NCI-H82 (cell line): ENCODE data around the gene ARHGAP15.
A peak's percentile ranks its signal among the peaks of the same experiment; 100 is the strongest.

Experiments
- DNase-seq: peaks from one replicate; lab custom pipeline; 2025; lab: John Stamatoyannopoulos, UW

ARHGAP15 gene

GRCh38 chr2:143582046-143582747, 453.0 kb downstream of the ARHGAP15 start:
- peak; percentile 12 for DNase-seq

DNA sequence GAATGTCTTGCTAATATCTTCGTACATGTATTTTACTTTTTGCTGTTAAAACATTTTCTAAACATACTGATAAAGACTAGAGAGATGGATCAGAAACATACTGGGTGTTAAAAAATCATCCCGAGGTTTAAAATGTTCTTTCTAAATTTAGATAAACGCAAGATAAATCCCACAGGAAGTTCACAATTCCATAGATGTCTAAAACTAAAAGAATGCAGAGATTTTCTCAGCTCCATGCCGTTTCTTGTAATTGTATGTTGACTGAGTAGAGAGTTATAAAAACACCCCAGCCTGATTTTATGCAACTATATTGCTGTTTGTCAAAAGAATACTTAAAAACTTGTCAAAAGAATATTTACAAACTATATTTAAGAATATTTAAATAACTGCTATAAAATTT, 455.7 kb downstream of the ARHGAP15 start:
- DNase-seq: no peak

DNA sequence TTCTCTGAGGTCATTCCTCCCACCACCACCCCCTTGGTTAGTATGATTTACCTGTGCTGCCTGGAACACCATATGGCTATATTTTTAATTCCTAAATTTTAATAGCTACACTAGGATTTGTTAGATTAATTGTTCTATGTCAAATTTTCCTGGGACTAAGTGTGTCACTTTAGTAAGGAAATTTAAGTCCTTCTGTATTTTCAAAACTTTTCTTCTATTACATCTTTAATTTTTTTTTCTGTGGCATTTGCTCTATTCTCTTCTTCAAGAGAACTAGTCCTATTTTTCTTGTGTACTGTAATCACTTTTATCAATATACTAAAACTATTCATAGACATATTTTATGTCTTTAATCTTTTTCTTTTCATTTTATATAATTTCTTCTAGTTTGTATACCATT, 456.9 kb downstream of the ARHGAP15 start:
- no peak for DNase-seq

DNA sequence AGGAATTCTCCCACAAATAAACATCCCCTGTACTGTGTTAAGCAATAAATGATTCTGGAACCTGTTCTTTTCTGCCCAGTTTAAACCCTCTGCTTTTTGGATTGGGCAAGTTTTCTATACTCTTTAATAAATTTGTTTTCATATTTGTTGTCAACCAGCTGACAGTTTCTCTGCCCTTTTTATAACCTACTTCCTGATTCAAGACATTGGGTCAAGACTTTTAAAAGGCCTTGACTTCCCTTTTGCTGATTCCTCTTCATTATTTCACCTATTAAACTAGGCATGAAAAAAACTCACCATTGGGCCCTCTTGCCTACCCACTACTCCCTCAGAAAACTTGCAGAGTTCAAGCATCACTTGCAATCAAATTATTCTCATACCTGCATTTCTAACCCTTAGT, 459.5 kb downstream of the ARHGAP15 start:
- DNase-seq: no peak

GRCh38 chr2:143594161-143594560, 464.9 kb downstream of the ARHGAP15 start:
- no peak for DNase-seq

DNA sequence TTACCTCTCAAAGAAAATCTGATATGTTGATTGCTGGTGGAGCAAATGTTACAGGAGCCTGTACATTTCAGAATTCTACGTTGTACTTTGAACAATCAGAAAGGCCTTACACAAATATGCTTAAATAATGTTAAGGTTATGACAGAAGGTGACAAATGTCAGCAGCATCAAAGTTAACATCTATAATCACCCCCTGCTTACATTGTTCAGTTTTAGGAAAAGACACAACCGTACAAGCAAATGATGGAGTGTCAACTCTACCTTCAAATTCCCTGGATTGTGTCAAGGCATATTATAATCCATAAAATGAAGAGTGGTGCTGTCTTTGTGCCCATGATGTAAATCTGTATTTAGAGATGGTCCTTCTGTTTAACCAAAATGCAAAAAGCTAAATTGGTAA, 465.5 kb downstream of the ARHGAP15 start:
- no peak for DNase-seq

DNA sequence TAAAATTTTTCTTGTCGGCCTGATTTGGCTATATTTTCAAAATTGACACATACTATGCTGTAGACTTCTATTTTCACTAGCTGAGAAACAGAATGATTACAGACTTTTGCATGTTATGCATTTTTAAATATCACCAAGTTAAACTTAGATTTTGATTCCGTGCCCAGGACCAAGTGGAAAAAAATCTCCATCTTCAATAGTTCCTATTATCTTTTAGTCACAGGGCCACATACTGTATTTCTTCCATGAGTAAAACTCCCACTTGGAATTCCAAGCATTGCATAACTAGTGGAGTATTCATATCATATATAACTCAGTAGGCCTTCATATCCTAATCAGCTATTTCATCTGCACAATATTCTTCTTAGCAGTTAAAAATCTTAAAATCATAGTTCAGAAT, 470.9 kb downstream of the ARHGAP15 start:
- no peak for DNase-seq

DNA sequence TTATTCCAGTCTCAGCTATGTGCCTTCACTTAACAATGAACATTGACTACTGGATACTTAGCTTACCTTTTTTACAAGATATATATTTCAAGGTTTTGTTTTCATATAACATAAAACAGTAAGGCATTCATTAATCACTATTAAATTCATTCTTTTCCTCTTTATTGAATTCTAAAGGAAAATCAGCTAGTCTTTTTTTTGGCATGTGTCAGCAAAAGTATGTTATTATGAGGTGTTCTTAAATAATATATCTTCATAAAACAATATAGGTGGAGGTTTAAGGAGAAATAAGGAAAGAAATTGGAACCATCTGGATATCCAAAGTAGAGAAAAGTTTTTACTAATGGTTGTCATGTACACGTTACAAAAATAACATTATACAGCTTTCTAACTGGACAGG, 472.6 kb downstream of the ARHGAP15 start:
- no peak for DNase-seq

DNA sequence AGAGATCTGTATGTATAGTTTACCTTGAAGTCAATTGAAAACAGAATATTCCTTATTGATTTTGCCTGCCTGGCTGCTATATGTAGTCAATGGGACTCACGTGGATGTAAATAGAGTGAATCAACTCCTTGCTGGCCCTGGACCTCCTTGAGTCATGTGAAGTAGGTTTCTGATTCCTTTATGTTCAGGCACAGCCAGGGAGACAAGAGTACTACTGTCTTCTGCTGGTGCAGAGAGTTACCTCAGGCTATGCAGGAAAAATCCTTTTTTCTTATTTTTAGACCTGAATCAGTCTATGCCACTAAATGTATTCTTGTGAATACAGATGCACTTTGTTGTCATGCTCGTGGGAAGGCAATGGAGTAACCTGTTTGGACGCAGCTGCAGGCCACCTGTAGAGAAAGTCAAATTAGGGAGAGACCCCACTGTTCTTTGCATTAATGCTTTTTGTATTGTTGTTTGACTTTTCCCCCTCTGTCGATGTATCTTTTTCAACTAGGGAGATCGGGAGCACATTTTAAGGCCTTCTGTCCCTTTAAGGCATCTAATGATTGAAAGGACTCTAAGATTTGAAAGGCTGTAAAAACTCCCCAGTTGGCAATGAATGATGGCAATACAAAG, 473.9 kb downstream of the ARHGAP15 start:
- DNase-seq: no peak

- DNase-seq: no peak
These were observed 474.8 kb downstream of the ARHGAP15 start for GRCh38 chr2:143603846-143604565.

DNA sequence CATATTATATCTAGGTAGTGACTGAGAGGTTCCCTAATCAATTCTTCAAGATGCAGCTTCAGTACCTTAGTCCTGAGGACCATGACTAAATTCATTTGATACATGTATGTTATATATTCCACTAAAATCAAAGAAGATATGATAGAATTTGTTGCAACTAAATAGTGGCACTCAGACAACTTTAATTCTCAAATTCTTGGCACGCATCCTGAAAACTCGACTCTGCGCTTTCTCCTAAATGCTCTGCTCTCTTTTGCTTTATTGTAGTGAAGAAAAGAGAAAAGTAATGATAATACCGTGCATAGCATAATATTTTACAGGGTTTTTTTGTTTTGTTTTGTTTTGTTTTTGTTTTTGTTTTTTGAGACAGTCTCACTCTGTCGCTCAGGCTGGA, 475.3 kb downstream of the ARHGAP15 start:
- DNase-seq: no peak

DNA sequence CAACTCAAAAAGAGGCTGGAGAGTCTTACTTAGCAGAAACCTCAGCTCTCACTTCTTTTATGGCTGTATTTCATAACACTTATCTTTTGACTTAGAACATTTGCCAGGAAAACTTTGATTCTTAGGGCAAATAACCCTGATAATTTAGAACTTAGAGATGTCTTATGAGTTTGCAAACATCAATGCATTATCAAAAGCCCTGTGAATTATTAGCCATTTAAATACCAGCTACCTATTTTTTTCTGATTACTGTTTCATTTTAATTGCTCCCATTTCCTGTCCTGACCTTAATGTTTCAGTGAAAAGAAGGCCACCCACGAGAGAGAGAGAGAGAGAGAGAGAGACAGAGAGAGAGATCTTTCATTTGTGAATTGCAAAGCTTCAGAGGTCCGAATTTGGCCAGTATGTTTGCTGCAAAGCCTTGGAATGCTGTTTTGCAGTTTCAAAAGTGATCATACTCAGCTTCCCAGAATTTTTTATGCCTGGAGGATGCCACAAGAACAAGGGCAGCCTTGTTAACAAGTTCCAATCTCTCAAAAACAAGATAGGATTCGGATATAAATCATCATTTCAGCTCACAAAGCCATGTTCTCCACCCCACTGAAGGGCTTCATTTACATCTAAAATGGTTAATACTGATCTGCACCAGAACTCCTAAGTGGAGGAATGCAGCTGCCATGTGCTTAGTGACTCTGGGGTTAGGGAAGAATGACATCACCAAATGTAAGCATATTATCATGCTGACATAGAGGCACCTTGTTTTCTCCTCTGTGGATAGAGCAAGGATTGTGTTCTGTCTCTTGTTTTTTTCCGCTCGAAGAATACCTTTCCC, 478.2 kb downstream of the ARHGAP15 start:
- peak; percentile 30 for DNase-seq

GRCh38 chr2:143608063-143608423, 478.8 kb downstream of the ARHGAP15 start:
- DNase-seq: no peak

DNA sequence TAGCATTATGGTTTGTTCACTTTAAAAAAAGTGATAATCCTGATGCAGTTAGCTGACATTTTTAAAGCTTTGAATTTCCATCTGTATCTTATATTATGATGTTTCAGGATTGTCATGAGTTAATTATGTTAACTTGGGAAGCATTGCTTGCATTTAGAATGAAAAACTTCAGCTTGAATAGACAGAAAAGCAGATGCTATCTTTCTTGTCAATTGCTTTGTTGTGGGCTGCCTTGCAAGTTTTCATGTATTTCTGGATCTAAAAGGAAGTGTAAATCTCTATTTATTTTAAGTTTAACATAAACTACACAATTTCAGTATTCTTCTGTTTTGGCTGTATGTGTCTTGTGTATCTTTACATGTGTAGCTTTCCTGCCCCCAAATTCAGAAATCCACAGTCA, 479.5 kb downstream of the ARHGAP15 start:
- DNase-seq: no peak

- no peak for DNase-seq
These were observed 482.1 kb downstream of the ARHGAP15 start for GRCh38 chr2:143611336-143611735.

- no peak for DNase-seq
These were observed 486.3 kb downstream of the ARHGAP15 start for GRCh38 chr2:143615562-143615961.

DNA sequence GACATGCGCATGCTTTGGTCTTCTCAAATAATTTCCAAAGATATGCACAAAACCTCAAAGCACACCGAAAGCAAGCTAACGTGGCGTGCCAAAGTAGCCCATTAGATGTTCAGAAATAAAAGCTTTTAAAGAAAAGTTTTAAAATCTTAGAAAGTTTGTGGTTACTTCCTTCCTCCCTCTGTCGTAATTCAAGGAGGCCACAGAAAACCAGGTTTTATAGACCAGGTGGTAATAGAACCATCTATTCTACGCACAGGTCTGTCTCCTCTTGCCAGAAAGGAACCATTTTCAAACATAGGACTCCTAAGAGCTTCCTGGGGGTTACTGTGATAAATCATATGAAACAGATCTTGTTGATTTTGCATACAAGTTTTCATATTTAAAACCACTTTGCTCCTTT, 487.2 kb downstream of the ARHGAP15 start:
- DNase-seq: no peak

GRCh38 chr2:143617803-143618415, 488.7 kb downstream of the ARHGAP15 start:
- DNase-seq: peak; percentile 5

GRCh38 chr2:143622106-143622505, 492.9 kb downstream of the ARHGAP15 start:
- no peak for DNase-seq

DNA sequence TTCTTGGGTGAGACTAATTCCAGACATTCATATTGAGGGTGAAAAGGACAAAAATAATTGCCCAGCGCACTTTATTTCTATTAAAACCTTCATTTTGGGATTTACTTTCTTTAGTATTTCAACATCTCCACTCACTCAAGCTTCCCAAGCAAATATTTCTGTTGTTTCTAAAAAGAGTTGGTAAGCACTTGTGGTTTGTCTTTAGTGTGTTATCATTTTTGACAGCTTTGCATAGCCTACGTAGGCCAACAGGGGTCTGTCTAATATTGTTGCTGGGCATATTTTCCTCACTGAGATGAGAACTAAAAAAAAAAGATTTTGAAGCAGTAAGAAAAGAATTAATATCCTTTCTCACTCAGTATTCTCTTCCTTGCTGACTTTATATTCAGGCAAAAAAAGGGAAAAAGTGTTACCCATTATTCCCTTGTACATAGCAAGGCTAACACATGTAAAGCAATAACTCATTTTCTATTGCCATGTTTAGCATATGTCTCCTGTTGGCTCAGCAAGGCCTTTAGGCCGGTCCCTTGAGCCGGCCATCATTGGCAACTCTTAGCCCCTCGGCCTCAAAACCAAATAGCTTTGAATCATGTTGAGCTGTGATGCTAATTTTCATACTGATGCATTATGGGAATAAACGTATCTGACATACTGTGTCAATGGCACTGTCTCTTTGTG, 494.2 kb downstream of the ARHGAP15 start:
- no peak for DNase-seq

- no peak for DNase-seq
These were observed 494.7 kb downstream of the ARHGAP15 start for GRCh38 chr2:143623909-143624260.

GRCh38 chr2:143629340-143629739, 500.1 kb downstream of the ARHGAP15 start:
- DNase-seq: no peak
